ENCODE results near the gene PYROXD2.

GRCh38 chr10:98431016-98431415 lies 16.0 kb upstream of the PYROXD2 start:
- TF ChIP-seq CTCF (IDR thresholded peaks at IDR 0.05) (no peak), JUND (IDR thresholded peaks at IDR 0.05) (no peak), ZBTB33 (IDR thresholded peaks at IDR 0.05; ENCODE audit: borderline replicate concordance, low read depth) (no peak), EP300 (IDR thresholded peaks at IDR 0.05; ENCODE audit: borderline replicate concordance in 1 of 2, low read depth in 1 of 2, low read length in 1 of 2) (no peak), USF2 (IDR thresholded peaks at IDR 0.05; ENCODE audit: borderline replicate concordance, low read depth, low read length) (no peak), MEF2A (IDR thresholded peaks at IDR 0.05; ENCODE audit: borderline replicate concordance, low read depth) (no peak), NRF1 (IDR thresholded peaks at IDR 0.05; ENCODE audit: low read depth, low read length) (no peak)
